IPS DF 4.7 (cell line): Measurements from ENCODE around the gene RBM4B.
A peak's percentile ranks its signal among the peaks of the same experiment; 100 is the strongest.

Experiments used
- DNase-seq: peaks from one replicate; pipeline ENCODE4 v3.0.0-alpha.2; 2013; ENCODE audit warnings: low spot score; ENCODE audit errors: extremely low read depth

RBM4B gene

DNA sequence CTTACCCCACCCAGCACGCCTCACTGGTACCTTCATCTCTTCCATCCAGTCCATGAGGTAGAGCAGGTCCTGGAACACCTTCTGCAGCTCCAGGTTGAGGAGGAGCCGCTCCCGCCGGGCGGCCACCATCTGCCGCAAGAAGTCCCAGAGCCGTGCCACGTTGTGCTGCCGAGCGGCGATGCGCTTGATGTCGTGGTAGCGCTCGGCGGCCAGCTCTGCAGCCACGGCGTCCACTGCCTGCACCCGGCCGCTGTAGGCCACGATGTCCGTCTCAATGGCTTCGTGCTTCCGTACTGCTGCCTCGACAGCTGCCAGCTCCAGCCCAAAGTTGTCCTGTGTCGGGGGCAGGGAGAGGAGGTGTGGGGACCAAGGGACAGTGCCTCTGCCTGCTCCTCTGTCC lies 29.8 kb upstream of the RBM4B start:
- DNase-seq: no peak

DNA sequence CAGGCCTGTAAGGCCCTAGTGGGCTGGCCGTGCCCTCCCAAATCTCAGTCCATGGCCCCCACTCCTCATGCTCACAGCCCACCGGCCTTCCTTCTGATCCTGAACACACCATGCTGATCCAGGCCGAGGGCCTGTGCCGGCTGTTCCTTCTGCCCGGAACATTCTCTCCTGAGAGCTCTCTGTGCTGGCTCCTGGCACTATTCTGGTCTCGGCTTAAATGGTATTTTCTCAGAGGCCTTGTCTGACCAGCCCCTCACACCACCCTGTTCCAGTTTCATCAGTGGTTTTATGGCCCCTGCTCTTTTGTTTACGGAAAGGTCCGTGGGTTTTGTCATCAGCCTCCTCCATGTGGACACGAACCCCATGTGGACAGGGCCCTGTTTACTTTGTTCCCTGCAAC lies 29.3 kb upstream of the RBM4B start:
- DNase-seq: no peak

DNA sequence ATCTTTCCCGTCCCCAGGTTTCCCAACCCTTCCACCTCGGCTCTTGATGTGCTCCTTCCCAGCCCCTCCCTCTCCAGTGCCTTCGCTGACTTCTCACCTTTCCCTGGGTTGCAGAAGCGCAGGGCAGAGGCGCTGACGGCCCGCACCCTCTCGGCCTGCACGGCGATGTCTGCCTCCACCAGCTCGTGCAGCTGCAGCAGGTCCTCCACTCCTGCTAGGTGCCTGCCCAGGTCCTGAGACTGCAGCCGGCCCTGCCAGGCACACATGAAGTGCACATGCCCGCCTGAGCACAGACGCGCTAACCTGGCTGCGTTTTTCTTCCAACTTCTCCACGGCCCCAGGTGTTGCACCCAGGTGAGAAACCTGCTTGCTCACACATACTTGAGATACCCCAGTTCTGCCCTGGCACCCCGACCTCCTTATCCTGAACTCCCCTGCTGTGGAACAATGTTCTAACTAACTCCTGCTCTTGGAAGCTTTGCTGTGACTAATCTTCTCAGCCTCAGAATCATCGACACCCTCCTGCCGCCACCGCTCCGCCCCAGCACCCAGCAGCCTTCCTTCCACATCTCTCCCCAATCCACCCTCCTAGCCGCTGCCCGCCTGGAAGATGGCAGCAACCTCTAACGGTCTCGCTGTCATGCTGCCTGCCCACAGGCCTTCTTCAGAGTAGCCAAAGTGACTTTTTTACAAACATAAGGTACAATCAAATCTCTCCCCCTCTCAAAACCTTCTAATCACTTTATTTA lies 28.1 kb upstream of the RBM4B start:
- DNase-seq: no peak

DNA sequence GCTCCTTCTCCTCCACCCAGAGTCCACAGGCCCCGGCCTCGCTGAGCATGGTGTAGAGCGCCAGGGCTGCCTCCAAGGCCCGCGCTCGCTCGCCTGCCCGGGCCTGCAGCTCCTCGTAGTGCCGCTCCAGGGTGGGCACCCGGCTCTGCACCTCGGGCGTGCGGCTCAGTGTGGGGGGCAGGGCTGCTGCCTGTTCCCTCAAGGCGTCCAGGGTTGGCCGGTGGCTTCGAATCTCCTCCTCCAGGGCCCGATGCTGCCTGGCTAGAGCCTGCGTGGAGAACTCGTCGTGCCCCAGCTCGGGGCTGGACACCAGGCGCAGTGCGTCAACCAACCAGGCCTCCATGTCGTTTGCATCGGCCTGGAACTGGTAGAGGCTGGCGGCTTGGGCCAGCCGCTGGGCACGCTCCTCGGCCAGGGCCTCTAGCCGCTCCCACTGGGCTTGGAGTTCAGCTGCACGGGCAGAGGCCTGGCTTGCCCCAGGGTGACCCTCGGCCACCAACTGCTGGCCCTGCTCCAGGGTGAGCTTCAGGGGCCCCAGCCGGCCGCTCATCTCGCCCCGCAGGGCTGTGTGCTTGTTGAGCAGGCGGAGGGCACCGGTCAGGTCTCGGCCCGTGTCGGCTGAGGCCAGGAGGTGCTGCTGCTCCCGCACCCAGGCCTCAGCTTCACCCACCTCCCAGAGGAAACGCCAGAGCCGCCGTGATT lies 27.1 kb upstream of the RBM4B start:
- DNase-seq: no peak

DNA sequence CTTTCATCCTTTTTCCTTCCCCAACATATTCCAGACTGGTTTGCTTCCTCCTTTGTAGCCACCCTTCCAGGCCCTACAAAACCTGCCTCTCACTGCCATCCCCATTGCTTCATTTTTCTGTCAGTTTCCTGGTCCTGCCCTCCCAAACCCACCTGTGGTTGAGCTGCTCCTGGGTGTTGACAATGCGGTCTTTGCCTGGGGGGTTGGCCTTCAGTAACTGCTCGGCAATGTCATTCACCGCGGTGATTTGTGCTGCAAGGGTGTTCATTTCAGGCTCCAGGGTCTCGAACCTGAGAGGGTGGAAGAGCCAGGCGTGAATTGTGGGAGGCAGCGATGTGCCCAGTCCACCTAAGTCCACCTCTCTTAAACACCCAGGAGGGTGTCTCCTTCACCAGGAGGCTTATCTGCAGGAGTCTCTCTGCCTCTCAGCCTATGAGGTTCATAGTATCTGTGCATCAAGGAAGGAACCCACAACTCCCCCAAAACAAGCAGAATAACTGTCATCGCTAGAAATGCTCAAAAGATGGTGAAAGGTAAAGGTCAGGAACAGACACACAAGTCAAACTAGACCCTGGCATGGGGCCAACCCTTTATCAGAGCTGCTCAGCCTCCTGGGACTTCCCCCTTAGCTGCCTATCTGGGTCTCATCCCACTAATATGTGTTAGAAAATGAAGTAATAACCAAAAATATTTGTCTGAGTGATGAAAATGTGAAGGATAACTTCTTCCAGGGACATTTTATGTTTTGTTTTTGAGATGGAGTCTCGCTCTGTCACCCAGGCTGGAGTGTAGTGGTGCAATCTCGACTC lies 23.9 kb upstream of the RBM4B start:
- DNase-seq: no peak

DNA sequence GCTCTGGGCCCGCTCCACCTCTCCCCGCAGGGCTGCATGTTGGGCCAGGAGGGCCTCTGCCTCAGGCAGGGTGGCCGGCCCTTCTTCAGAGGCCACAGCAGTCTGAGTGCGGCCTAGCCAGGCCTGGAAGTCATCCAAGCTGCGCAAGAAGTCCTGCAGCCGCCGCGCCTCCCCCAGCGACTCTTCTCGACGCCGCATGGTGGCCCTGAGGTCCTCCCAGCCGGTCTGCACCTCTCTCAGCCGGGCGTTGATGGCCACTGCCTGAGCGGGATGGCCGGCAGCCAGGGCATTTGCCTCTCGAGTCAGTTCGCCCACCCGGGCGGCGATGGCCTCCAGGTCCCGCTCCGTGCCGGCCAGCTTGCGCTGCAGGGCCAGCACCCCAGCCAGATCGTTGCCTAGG lies 23.1 kb upstream of the RBM4B start:
- DNase-seq: no peak

DNA sequence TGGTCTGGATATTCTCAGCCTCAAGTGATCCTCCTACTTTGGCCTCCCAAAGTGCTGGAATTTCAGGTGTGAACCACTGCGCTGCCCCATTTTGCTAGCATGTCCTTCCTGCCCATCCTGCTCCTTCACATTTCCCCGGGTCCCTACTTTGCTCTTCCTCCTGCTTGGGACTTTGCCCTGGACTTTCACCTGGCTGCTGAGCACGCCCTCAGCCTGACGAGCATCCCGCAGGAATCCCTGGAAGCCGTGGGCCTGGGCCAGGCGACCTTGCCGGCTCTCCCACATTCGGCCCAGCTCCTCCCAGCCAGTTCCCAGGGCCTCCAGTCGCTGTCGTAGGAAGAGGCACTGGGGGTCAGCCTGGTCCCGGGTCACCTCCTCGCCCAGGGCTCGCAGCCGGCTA lies 22.6 kb upstream of the RBM4B start:
- no peak for DNase-seq

DNA sequence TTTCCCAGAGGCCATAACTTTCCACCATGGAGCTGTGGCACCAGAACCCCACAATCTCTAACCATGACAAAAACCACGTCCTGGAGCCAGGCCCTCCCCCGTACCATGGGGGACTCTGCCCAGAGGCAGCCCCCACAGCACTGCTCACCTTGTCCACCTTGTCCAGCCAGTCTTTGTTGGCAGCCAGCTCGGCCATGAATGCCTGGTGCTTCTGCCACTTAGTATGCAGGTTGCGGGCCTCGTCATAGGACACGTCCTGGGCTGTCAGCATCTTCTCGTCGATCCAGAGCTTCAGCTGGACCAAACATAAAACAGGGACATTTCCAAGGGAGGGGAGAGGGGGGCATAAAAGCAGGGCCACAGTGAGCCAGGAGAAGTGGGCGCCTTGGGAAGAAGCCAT lies 20.8 kb upstream of the RBM4B start:
- DNase-seq: no peak

DNA sequence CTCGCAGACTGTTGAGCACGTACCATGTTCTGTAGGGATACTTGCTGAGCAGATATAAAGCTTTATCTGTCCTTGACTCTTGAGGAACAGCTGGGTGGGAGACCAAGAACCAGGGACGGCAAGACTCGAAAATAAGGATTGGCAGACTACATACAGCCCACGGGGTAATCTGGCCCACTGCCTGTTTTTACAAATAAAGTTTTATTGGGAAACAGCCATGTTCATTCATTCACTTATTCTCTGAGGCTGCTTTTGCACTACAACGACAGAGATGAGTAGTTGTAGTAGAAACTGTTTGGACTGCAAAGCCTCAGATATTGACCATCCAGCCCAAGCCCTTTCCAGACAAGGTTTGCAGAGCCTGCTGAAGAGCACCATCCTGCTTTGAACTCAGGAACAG lies 20.3 kb upstream of the RBM4B start:
- DNase-seq: no peak

DNA sequence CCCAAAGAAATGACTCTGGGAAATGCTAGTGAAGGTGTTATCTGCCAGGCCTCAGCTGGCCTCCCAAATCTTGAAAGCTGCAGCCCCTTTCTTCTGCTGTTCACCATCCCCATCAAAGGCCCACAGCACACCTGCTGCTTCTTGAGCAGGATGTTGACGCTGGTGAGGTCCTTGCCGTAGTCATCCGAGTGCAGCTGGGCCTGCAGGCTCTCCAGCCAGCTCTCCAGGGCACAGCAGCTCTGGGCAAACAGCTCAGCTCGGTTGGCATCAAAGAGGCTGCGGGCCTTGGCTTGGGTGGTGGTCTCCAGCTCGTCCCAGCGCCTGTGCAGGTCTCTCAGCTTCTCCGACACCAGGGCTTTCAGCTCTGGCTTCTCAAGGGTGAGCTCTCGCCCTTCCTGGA lies 18.5 kb upstream of the RBM4B start:
- no peak for DNase-seq

DNA sequence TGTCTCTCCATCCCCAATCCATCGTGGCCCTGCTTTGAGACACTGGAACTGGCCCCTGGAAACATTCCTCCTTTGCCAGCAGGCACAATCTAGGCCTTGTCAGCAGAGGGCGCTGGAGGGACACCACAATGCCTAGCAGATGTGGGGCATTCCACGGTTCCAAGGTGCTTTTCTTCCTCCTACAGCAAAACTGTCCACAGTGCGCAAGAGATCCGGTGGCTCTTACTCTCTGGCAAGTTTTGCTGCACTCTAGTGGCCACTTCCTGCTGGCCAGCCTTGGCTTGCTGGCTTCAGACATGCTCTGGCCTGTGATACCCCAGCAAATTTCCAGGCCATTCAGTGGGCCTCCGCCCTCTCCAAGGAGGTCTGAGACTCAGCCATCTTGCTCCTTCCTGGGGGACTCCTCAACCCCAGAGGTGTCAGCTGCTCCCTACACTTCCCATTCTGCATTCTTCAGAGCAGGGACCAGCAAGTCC lies 17.1 kb upstream of the RBM4B start:
- DNase-seq: peak; percentile 93

DNA sequence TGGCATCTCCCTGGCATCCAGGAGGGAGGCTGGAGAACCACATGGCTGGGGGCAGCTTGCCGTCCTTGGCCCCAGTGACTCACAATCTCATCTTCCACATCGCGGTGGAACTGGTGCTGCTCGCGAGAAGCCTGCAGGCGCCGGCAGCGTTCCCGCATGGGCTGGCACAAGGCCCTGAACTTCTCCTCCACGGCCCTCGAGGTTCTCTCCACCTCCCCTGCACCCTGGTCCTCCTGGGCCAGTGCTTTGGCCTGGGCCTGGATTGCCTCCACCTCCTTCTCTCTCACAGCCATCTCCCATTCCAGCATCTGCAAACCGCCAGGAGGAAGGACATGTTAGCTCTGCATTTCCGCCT lies 16.3 kb upstream of the RBM4B start:
- no peak for DNase-seq

DNA sequence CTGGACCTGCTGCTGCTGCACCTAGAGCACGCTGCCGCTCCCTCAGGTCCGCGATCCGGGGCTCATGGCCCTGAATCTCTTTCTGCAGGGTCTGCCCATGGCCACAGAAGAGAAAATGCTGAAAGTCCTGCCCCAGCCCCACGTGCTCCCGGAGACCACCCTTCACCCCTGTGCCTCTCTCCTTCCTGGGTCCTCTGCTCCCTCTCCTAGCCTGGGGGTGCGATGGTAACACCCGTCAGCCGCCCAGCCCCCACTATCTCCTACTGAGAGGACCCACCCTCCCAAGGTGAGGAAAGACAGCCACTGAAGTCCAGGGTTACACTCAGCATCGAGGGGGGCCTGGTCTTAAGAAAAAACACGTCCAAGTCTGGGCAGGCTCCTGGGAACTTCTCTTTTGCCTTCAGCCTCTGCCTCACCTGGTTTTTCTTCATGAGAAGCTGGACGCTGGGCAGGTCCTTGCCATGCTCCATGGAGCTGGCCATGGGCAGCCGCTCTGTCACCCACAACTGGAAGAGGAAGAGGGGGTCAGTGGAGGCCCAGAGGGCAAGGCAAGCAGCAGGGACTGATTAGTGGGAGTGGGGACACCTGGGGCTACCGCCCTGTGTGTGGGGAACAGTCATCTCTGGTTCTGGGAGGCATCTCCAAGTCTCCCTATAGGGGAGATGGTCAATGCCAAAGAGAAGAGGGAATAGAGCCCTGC lies 15.8 kb upstream of the RBM4B start:
- no peak for DNase-seq

DNA sequence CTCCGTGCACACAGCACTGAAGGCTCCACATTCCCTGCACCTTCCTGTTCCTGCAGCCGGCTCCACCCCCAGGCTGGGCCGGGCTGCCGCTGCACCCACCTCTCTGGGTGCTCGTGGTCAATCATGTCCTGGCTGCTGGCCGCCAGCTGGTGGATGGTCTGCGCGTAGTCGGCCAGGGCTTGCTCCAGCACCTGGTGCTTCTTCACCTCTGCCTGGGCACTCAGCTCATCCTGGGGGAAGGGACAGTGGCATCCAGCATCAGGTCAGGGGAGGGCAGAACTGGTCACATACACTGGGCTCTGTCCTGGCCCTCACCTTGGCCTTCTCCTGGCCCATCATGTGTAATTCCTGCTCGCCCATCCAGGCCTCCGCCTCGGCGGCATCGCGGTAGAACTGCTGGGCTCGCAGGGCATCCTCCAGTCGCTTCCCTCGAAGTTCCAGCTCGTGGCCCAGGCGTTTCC lies 15.2 kb upstream of the RBM4B start:
- no peak for DNase-seq

DNA sequence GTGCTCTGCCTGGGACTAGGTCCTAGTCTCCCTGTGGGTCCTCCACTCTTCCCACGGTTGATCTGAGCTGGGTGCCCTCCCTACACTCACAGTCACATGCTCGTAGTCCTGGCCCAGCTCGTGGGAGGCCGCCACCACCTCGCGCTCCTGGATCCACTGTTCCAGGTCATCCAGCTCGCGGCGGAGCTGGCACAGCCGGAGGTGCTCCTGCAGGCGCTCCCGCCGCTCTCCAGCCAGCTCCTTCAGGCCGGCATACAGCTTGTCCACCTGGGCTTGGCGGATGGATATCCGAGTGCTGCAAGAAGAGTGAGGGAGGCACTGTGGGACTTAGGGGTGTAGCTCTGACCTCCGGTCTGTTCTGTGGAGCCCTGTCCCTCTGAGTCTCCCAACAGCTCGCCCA lies 14.8 kb upstream of the RBM4B start:
- DNase-seq: no peak

DNA sequence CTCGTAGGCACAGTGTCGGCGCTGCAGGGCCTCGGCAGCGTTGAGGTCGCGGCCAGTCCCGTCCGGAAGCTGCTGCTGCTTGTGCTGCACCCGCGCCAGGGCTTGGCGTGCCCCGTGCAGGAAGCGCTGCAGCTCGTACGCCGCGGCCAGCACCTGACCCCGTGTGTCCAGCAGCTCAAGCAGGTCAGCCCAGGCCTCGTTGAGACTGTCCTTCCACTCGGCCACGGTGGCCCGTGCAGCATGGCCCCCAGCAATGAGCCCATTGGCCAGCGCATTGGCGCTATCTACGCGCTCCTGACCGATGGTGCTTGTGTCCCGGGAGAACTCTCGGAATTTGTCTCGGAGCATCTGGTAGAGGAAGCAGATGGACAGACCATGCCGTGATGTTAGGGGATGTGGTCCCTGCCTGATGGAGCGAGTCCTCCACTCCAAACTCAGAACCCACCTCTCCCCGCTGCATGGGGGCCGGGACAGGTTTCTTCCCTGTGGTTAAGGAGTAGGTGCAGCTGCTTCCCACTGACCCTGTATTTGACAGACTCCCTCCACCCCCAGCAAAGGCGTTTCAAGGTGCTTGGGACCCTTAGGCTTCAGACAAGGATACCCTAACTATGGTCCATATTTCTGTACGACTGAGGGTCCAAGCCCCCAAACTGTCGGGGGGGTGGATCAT lies 13.8 kb upstream of the RBM4B start:
- no peak for DNase-seq

DNA sequence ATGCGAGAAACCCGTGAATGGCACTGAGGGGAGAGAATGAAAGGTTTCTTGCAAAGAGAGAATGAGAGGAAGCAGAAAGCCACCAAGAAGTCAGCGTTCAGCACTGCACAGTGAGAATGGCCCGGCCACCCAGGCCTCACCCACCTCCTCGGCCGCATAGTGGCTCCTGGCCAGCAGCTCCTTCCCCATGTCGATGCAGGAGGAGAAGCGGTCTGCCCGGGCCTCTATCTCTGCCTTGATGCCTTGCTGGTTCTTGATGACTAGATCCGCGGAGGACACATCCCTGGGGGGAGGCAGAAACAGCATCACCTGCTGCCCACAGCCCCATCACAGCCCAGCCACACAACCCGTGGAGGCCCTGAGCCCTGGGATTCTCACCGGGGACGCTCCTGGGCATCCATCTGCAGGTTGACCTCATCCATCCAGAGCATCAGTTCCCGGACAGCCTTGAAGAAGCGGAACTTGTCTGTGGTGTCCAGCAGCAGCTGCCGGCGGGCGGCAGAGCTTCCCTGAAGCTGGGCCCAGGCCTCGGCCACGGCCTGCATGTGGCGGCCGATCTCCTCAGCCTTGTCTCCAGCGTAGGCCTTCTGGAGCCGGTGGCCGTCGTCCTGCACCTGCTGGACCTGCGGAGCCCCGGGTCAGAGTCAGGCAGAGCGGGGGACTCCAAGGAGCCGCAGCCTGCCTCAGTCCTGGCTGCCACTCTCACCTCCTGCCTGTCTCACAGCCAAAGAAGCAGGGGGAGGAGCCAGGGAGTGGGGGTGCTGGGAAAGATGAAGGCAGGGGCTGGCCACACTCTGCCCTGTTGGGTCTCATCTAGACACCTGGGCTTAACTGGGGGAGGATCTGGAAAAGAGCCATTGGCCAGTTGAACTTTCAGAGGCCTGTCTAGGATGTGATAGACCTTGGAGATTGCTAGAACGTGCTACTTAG lies 12.2 kb upstream of the RBM4B start:
- no peak for DNase-seq

DNA sequence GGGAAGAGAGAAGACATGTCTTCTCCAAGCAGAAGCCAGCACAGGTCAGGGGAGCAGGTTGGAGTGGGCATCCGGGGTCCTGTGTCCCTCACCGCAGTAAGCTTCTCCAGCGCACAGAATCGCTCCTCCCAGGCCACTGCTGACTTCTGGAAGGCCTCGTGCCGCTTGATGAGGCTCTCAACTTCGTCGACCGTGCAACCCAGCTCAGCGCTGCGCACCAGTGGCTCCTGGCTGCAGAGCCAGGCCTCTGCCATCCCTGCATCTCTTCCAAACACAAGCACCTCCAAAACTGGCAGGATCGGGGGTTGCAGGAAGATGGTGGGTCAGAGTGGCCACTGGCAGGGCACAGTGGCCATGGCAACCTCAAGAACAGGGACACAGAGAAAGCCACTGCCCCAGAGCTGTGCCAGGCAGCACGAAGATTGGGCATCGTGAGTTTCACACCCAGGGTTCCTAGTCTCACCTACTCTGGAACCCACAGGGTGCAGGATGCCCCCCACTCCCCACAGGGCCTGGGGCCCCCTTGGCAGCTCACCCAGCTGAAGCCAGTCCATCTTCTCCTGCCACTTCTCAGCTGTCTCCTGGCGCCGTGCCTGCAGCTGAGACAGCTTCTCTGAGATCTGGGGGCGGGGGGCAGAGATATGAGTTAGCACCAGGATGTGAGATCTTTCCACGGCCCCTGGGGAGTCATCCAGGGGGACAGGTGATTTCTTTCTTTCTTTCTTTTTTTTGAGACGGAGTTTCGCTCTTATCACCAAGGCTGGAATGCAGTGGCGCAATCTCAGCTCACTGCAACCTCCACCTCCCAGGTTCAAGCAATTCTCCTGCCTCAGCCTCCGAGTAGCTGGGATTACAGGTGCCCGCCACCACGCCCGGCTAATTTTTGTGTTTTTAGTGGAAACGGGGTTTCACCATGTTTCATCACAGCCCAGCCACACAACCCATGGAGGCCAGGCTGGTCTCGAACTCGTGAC lies 11.2 kb upstream of the RBM4B start:
- DNase-seq: no peak

DNA sequence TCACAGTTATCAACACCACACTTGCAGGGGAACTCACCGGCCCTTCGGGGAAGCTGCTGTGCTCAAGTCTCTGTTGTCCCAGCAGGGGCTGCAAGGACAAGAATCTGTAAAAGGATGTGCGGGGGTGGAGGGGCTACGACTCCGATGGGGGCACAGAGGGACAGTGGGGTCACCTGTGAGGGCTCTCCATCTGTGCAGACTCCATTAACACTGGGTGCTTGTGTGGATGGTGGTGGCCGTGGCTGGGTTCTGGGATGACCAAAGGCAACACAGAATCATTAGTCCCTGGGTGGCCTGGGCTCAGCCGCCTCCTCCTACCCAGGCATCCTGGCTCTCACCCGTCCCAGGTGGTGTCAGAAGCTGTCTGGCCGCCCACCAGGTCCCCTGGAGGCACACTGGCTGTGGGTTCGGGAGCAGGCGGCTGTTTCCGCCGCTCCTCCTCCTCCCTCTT lies 10.2 kb upstream of the RBM4B start:
- no peak for DNase-seq
